H1 (cell line): ENCODE results near the gene DGKD. TPM values are rescaled to one million over a fixed set of nuclear protein-coding genes. Genes with fewer than 3 reads are reported as not detected.

Experiments used
- CTCF ChIA-PET: fragments of 300-600 bp; sonication (Branson Sonifier 250); formaldehyde crosslinking; loops from one replicate; lab custom pipeline; 2021; ENCODE audit not compliant: partially characterized antibody; lab: Charles Lee
- POLR2A ChIA-PET: fragments of 300-600 bp; sonication (Branson Sonifier 250); formaldehyde crosslinking; loops from one replicate; lab custom pipeline; 2021; ENCODE audit warnings: inconsistent platforms; ENCODE audit not compliant: partially characterized antibody; lab: Charles Lee
- DNase-seq, 2 experiments: peaks; one replicate each; pipeline versions ENCODE4 v3.0.0 to v3.0.0-alpha.2; 2010 to 2022; ENCODE audit warnings: low spot score in 2 of 2, low read depth in 1 of 2, mixed read lengths in 1 of 2
- FAIRE-seq: peaks from 2 replicates; lab custom pipeline; 2011; peaks lifted over from hg19 to GRCh38; lab: Jason Lieb, UNC
- H2AFZ ChIP-seq: 2 replicates; pipeline ENCODE4 v1.8.1; 2012; ENCODE audit warnings: low read length, inconsistent platforms
- H2AK5ac ChIP-seq: 2 replicates; pipeline ENCODE4 v1.6.1; 2013; ENCODE audit warnings: low read depth, low read length
- H2BK120ac ChIP-seq: replicated peaks from 2 replicates; pipeline ENCODE3; 2013; ENCODE audit warnings: low read depth, low read length, inconsistent platforms
- H2BK12ac ChIP-seq: 2 replicates; pipeline ENCODE4 v1.6.1; 2013; ENCODE audit warnings: low read depth, low read length
- H2BK15ac ChIP-seq: 2 replicates; pipeline ENCODE4 v1.6.1; 2013; ENCODE audit warnings: low read length
- H2BK20ac ChIP-seq: 2 replicates; pipeline ENCODE4 v1.6.1; 2013; ENCODE audit warnings: low read length
- H2BK5ac ChIP-seq: 2 replicates; pipeline ENCODE4 v1.6.1; 2013; ENCODE audit warnings: low read depth, low read length
- H3K14ac ChIP-seq: 2 replicates; pipeline ENCODE4 v1.6.1; 2013; ENCODE audit warnings: inconsistent platforms; ENCODE audit not compliant: insufficient read length
- H3K18ac ChIP-seq: 2 replicates; pipeline ENCODE4 v1.6.1; 2013; ENCODE audit warnings: low read length; ENCODE audit errors: extremely low read depth
- H3K23ac ChIP-seq: 2 replicates; pipeline ENCODE4 v1.6.1; 2013; ENCODE audit warnings: inconsistent platforms; ENCODE audit not compliant: insufficient read length
- H3K23me2 ChIP-seq: 2 replicates; pipeline ENCODE4 v1.6.1; 2013; ENCODE audit warnings: low read depth, low read length
- H3K27ac ChIP-seq: 2 replicates; pipeline ENCODE4 v1.6.1; 2011; ENCODE audit warnings: low read depth, low read length, inconsistent platforms
- H3K27me3 ChIP-seq, 4 experiments: replicated peaks in 1 of 4; 1 replicate in 1 of 4; 2 replicates in 3 of 4; pipeline versions ENCODE4 v1.6.1 to v1.8.1; 2011 to 2013; ENCODE audit warnings: low read length in 3 of 4, mild to moderate bottlenecking in 3 of 4, inconsistent platforms in 2 of 4, mixed read lengths in 2 of 4, moderate library complexity in 1 of 4; ENCODE audit not compliant: control insufficient read depth in 3 of 4, insufficient read depth in 3 of 4; ENCODE audit errors: extremely low read depth in 1 of 4
- H3K36me3 ChIP-seq, 4 experiments: 2 replicates each; pipeline versions ENCODE4 v1.6.1 to v1.8.1; 2011 to 2013; ENCODE audit warnings: mild to moderate bottlenecking in 4 of 4, low read length in 3 of 4, moderate library complexity in 2 of 4, control low read depth in 1 of 4, inconsistent platforms in 1 of 4; ENCODE audit not compliant: insufficient read depth in 4 of 4, control insufficient read depth in 2 of 4
- H3K4ac ChIP-seq: replicated peaks from 2 replicates; pipeline ENCODE3; 2013; ENCODE audit warnings: low read length, low read depth, mixed read lengths, inconsistent platforms; ENCODE audit not compliant: insufficient read length
- H3K4me1 ChIP-seq, 4 experiments: replicated peaks in 1 of 4; 1 replicate in 1 of 4; 2 replicates in 3 of 4; pipeline versions ENCODE4 v1.6.1 to v1.8.1; 2011 to 2013; ENCODE audit warnings: low read length in 3 of 4, inconsistent platforms in 2 of 4, mixed read lengths in 1 of 4; ENCODE audit not compliant: insufficient read depth in 4 of 4, control insufficient read depth in 3 of 4
- H3K4me2 ChIP-seq, 2 experiments: 2 replicates each; pipeline versions ENCODE4 v1.6.1 to v1.8.1; 2011 to 2013; ENCODE audit warnings: low read depth in 2 of 2, low read length in 2 of 2, control low read depth in 1 of 2, inconsistent platforms in 1 of 2, mild to moderate bottlenecking in 1 of 2; ENCODE audit not compliant: insufficient read depth in 1 of 2
- H3K4me3 ChIP-seq, 4 experiments: fragments of 200-600, 300-600 bp in 1 of 4; sonication (generic), shearing (Covaris generic), sonication (Bioruptor Twin) in 1 of 4; 2 replicates each; pipeline versions ENCODE4 v1.5.1 to v1.8.1; 2011 to 2016; ENCODE audit warnings: low read length in 4 of 4, low read depth in 3 of 4, control low read depth in 2 of 4, inconsistent platforms in 2 of 4, mild to moderate bottlenecking in 2 of 4, mixed read lengths in 1 of 4, moderate library complexity in 1 of 4; ENCODE audit not compliant: insufficient read depth in 2 of 4; ENCODE audit errors: extremely low read depth in 1 of 4
- H3K56ac ChIP-seq: replicated peaks from 2 replicates; pipeline ENCODE3; 2013; ENCODE audit warnings: low read depth, mild to moderate bottlenecking, mixed read lengths, low read length, inconsistent platforms; ENCODE audit not compliant: insufficient read length
- H3K79me1 ChIP-seq: 2 replicates; pipeline ENCODE4 v1.6.1; 2013; ENCODE audit warnings: low read depth, low read length, control low read depth
- H3K79me2 ChIP-seq, 2 experiments: 2 replicates each; pipeline versions ENCODE4 v1.6.1 to v1.8.1; 2012 to 2013; ENCODE audit warnings: low read length in 2 of 2, mild to moderate bottlenecking in 2 of 2, inconsistent platforms in 1 of 2; ENCODE audit not compliant: insufficient read depth in 2 of 2, control insufficient read depth in 1 of 2
- H3K9ac ChIP-seq, 4 experiments: replicated peaks in 1 of 4; 1 replicate in 1 of 4; 2 replicates in 3 of 4; pipeline versions ENCODE4 v1.6.1 to v1.8.1; 2011 to 2013; ENCODE audit warnings: low read depth in 3 of 4, low read length in 3 of 4, control low read depth in 2 of 4, mild to moderate bottlenecking in 2 of 4, moderate library complexity in 2 of 4, inconsistent platforms in 1 of 4; ENCODE audit errors: extremely low read depth in 1 of 4
- H3K9me3 ChIP-seq, 2 experiments: 2 replicates each; pipeline versions ENCODE4 v1.6.1 to v1.8.1; 2012 to 2013; ENCODE audit warnings: mild to moderate bottlenecking in 2 of 2, moderate library complexity in 2 of 2, control low read depth in 1 of 2, inconsistent platforms in 1 of 2, low read depth in 1 of 2, low read length in 1 of 2, mixed read lengths in 1 of 2; ENCODE audit not compliant: insufficient read depth in 2 of 2
- H4K20me1 ChIP-seq, 2 experiments: replicated peaks in 1 of 2; 2 replicates each; pipeline versions ENCODE3 to v1.8.1; 2011 to 2013; ENCODE audit warnings: inconsistent platforms in 2 of 2, low read length in 2 of 2, mild to moderate bottlenecking in 1 of 2; ENCODE audit not compliant: insufficient read depth in 2 of 2, control insufficient read depth in 1 of 2
- H4K5ac ChIP-seq: 2 replicates; pipeline ENCODE4 v1.6.1; 2013; ENCODE audit warnings: low read length, low read depth, mixed read lengths, inconsistent platforms; ENCODE audit not compliant: insufficient read length
- H4K8ac ChIP-seq: 2 replicates; pipeline ENCODE4 v1.8.0; 2013; ENCODE audit warnings: mild to moderate bottlenecking, moderate library complexity, low read length, inconsistent platforms; ENCODE audit not compliant: insufficient read depth; ENCODE audit errors: extremely low read depth
- H4K91ac ChIP-seq: replicated peaks from 2 replicates; pipeline ENCODE3; 2013; ENCODE audit warnings: low read length, mixed read lengths, inconsistent platforms; ENCODE audit not compliant: insufficient read length
- E2F6 ChIP-seq: IDR thresholded peaks from 2 replicates; pipeline ENCODE4 v1.6.1; 2012; ENCODE audit warnings: inconsistent platforms
- GABPA ChIP-seq: IDR thresholded peaks from 2 replicates; pipeline ENCODE4 v1.6.1; 2011; ENCODE audit warnings: mild to moderate bottlenecking, low read length, moderate library complexity, borderline replicate concordance; ENCODE audit not compliant: insufficient read depth
- KDM5A ChIP-seq: fragments of 200-600 bp; IDR thresholded peaks from 2 replicates; pipeline ENCODE4 v1.7.1; 2012; ENCODE audit warnings: mild to moderate bottlenecking, low read length, inconsistent platforms, mixed read lengths
- POLR2AphosphoS5 ChIP-seq: IDR thresholded peaks from 2 replicates; pipeline ENCODE4 v1.6.1; 2011; ENCODE audit warnings: low read depth, low read length
- ZNF274 ChIP-seq: IDR thresholded peaks from 2 replicates; pipeline ENCODE4 v1.7.0; 2012; ENCODE audit warnings: low read length, borderline replicate concordance; ENCODE audit errors: extremely low read depth
- WGBS, 2 experiments: shearing (Covaris generic) in 1 of 2; methylation state at CpG; one replicate each; pipeline versions ENCODE4 v1.1.6 to v1.1.7; 2013 to 2015; ENCODE audit warnings: low lambda C conversion rate in 2 of 2, mixed read lengths in 2 of 2, inconsistent platforms in 1 of 2, low coverage in 1 of 2, missing lambda C conversion rate in 1 of 2; ENCODE audit not compliant: insufficient replicate concordance in 2 of 2, insufficient coverage in 1 of 2, insufficient read length in 1 of 2; ENCODE audit errors: extremely low coverage in 1 of 2, missing lambda C conversion rate in 1 of 2; 5-methylcytosine and 5-hydroxymethylcytosine counted together
- polyA plus RNA-seq, 7 experiments: library from polyadenylated mRNA; depleted of rRNA in 3 of 7; stranded (reverse) in 5 of 7; unstranded in 2 of 7; fragments of >200 nt in 5 of 7; fragments of 200-250 nt in 2 of 7; gene quantifications; 1 replicate in 5 of 7; 2 replicates in 1 of 7; 4 replicates in 1 of 7; pipeline versions ENCODE4 v1.2.1 to v1.2.3, GENCODE V29; 2011 to 2013; ENCODE audit warnings: missing spikeins in 2 of 7, mixed read lengths in 2 of 7
- total RNA-seq: library from RNA; stranded (reverse); fragmentation: NEBNext Ultra II Directional; extraction: Animal tissue kit (Norgen Biotek cat#: 25700); gene quantifications from 2 replicates; pipeline ENCODE4 v1.2.1, GENCODE V29; 2021

The DGKD gene
- total and polyA plus RNA-seq, 2 of the 8 experiments (the other 6 are each of a cell fraction or from before 2014, with no cell fraction given), result 7.7 to 30.9 TPM

GRCh38 chr2:233325256-233325655 is 29.0 kb upstream of the DGKD start:
- Histone ChIP-seq H3K23me2 (no peaks in the 10 kb centered on the region; the same call in 1 of the 2 replicates), H2AK5ac (no peak overlapping the region), H3K27me3 (peaks cover 8 to 36% (median 22%) of the 10 kb centered on the region in 4 experiments; a peak in 6 of 7 replicates), H3K79me1 (no peaks in the 10 kb centered on the region), H3K4me1 (peaks cover 0 to 9% (median 3%) of the 10 kb centered on the region in 4 experiments; a peak in 2 of 7 replicates), H3K4me3 (no peak overlapping the region), H2BK120ac (no peak overlapping the region), H4K8ac (no peak overlapping the region), H2AFZ (no peak overlapping the region), H4K5ac (no peak overlapping the region), H3K9ac (no peak overlapping the region), H3K56ac (no peak overlapping the region), H3K4me2 (no peak overlapping the region), H3K36me3 (no peaks in the 10 kb centered on the region), H3K23ac (no peak overlapping the region), H2BK15ac (no peak overlapping the region), H3K9me3 (no peaks in the 10 kb centered on the region), H3K18ac (no peak overlapping the region), H3K79me2 (no peaks in the 10 kb centered on the region), H4K91ac (no peak overlapping the region), H2BK20ac (no peak overlapping the region), H2BK12ac (no peak overlapping the region), H2BK5ac (no peak overlapping the region), H3K4ac (no peak overlapping the region), H3K14ac (no peak overlapping the region), H3K27ac (no peak overlapping the region), H4K20me1 (no peaks in the 10 kb centered on the region)
- DNase-seq (no peak), FAIRE-seq (no peak)
- ChIA-PET POLR2A (no interaction called here), CTCF (interaction anchor here (1.0 to 1.4 kb wide), 3 partner anchors 8 to 60 kb away, joined by 4 read pairs; no protein-coding TSS in a partner anchor)
- 77% methylated on average over 4 of the region's 4 CpGs; no CpG with 5 or more reads in 1 of the 2 experiments for WGBS, 2 experiments
- TF ChIP-seq POLR2AphosphoS5 (no peak), ZNF274 (no peak), KDM5A (no peak), E2F6 (no peak), GABPA (no peak)
